Transverse colon (tissue), 4 donors: Measurements from ENCODE around the gene LARP4B. TPM values are rescaled to one million over a fixed set of nuclear protein-coding genes. Genes with fewer than 3 reads are reported as not detected.
"Not testable (repeated sequence)": the region's sequence is repeated elsewhere in the genome, so short reads cannot be mapped to it uniquely, and the experiment has no call there.

Experiments used
- DNase-seq: peaks from one replicate; pipeline ENCODE4 v3.0.0-alpha.2; 2019
- H3K27ac ChIP-seq, 4 donors: fragments of 200-600 bp; sonication (generic); 2 replicates each; pipeline ENCODE4 v1.5.1; 2016 to 2018; ENCODE audit warnings: inconsistent platforms in 4 of 4
- H3K27me3 ChIP-seq: fragments of 200-600 bp; sonication (generic); 2 replicates; pipeline ENCODE4 v1.5.1; 2017; ENCODE audit warnings: inconsistent platforms
- H3K36me3 ChIP-seq, 4 donors: fragments of 200-600 bp; sonication (generic); 2 replicates each; pipeline ENCODE4 v1.5.1; 2017 to 2019; ENCODE audit warnings: inconsistent platforms in 4 of 4
- H3K4me1 ChIP-seq, 4 donors: fragments of 200-600 bp; sonication (generic); 2 replicates each; pipeline ENCODE4 v1.5.1; 2017 to 2020; ENCODE audit warnings: inconsistent platforms in 4 of 4
- H3K4me3 ChIP-seq, 4 donors: fragments of 200-600 bp; sonication (generic); 1 replicate in 1 of 4; 2 replicates in 3 of 4; pipeline versions ENCODE4 v1.5.1 to v1.6.1; 2017 to 2019; ENCODE audit warnings: inconsistent platforms in 4 of 4
- H3K9me3 ChIP-seq, 2 donors: fragments of 200-600 bp; sonication (generic); 2 replicates each; pipeline ENCODE4 v1.5.1; 2017 to 2019; ENCODE audit warnings: inconsistent platforms in 2 of 2
- EP300 ChIP-seq: sonication (generic); formaldehyde crosslinking; IDR thresholded peaks from one replicate; pipeline ENCODE4 v1.6.1; 2017; ENCODE audit warnings: antibody characterized with exemption, low read depth
- POLR2A ChIP-seq: fragments of 450-650 bp; IDR thresholded peaks from one replicate; pipeline ENCODE4 v1.6.1; 2016; ENCODE audit warnings: antibody characterized with exemption, mild to moderate bottlenecking, moderate library complexity
- POLR2AphosphoS5 ChIP-seq, 3 donors: sonication (generic); formaldehyde crosslinking; IDR thresholded peaks; one replicate each; pipeline ENCODE4 v1.6.1; 2016; ENCODE audit warnings: antibody characterized with exemption in 3 of 3
- WGBS, 2 donors: methylation state at CpG; one replicate each; pipeline ENCODE4 v1.1.5; 2018; ENCODE audit warnings: low coverage in 1 of 2; 5-methylcytosine and 5-hydroxymethylcytosine counted together
- in situ Hi-C, 4 donors: fragments of 200-750 bp; cut with MboI; loops; one replicate each; pipeline versions ENCODE4 v1.15.0 to v1.15.1; 2017; ENCODE audit warnings: low sequenced_read_pairs in 3 of 4, low pct_ligation_motif_present in 1 of 4, low pct_unique_long_range_greater_than_20kb in 1 of 4
- intact Hi-C: fragments of 100-400 bp; cut with DNase I; formaldehyde crosslinking; loops from one replicate; pipeline ENCODE4 v1.15.1; 2023; ENCODE audit warnings: low total_unique reads
- total RNA-seq, 4 donors: library from RNA; depleted of rRNA; stranded (reverse); fragments of >200 nt; gene quantifications; one replicate each; pipeline ENCODE4 v1.1.0, GENCODE V29; 2016
- TF ChIP-seq, protein P1 (sequence below), 5 experiments: fragments of 200-600 bp in 3 of 5; fragments of 450-650 bp in 2 of 5; sonication (generic) in 3 of 5; IDR thresholded peaks; 1 replicate in 2 of 5; 2 replicates in 3 of 5; pipeline ENCODE4 v1.5.1; 2016 to 2017; ENCODE audit warnings: antibody characterized with exemption in 5 of 5, inconsistent platforms in 3 of 5, mild to moderate bottlenecking in 2 of 5, moderate library complexity in 1 of 5

The LARP4B gene
- total RNA-seq, 4 donors from 2014 or later: 89.2 to 148 (median 96.4) TPM

GRCh38 chr10:938941-939678 lies 7.6 kb upstream of the LARP4B start:
- Histone ChIP-seq H3K4me1 (no peaks in the 10 kb centered on the region), H3K36me3 (no peaks in the 10 kb centered on the region), H3K27ac (no peak overlapping the region), H3K27me3 (no peaks in the 10 kb centered on the region), H3K9me3 (no peaks in the 10 kb centered on the region), H3K4me3 (no peak overlapping the region)
- intact Hi-C loops (no loop called here), in situ Hi-C loops (no loop called here)
- WGBS, 2 donors: 82 to 83% methylated on average over 2 to 10 of the region's 10 CpGs
- no peak for DNase-seq
- TF ChIP-seq POLR2AphosphoS5 (IDR thresholded peaks at IDR 0.05) (no peak), EP300 (no peak), POLR2A (no peak)
- TF ChIP-seq, protein P1, sequence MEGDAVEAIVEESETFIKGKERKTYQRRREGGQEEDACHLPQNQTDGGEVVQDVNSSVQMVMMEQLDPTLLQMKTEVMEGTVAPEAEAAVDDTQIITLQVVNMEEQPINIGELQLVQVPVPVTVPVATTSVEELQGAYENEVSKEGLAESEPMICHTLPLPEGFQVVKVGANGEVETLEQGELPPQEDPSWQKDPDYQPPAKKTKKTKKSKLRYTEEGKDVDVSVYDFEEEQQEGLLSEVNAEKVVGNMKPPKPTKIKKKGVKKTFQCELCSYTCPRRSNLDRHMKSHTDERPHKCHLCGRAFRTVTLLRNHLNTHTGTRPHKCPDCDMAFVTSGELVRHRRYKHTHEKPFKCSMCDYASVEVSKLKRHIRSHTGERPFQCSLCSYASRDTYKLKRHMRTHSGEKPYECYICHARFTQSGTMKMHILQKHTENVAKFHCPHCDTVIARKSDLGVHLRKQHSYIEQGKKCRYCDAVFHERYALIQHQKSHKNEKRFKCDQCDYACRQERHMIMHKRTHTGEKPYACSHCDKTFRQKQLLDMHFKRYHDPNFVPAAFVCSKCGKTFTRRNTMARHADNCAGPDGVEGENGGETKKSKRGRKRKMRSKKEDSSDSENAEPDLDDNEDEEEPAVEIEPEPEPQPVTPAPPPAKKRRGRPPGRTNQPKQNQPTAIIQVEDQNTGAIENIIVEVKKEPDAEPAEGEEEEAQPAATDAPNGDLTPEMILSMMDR (IDR thresholded peaks at IDR 0.05): no peak

DNA sequence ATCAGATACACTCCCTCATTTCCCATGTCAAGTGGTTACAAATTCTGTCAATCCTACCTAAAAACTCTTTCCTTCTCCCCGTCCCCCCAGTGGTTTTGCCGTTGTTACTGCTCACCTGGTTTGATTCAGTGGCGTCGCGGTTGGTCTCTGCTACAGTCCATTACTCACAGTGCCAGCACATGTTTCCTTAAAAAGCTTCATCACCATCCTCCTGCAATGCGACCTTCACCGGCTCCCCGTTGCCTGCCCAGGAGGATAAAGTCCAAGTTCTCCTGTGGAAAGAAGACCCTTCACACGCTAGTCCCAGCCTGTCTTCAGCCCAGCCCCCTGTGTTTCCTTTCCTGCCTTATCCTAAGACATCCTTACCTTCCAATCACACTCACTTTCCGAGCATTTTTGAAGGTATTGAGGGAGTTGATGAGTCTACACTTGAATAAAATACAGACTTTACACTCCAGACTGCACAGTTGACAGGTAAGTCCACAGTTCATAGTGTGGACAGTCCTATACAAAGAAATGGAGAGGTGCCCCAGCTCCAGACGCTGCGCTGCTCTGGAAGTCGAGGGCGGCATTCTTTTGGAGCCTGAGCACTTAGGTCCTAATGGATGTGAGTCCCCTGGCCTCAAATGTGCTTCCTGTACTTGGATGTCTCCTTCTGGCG lies 3.4 kb upstream of the LARP4B start:
- 80 to 87% methylated on average over 11 to 15 of the region's 15 CpGs for WGBS, 2 donors
- Histone ChIP-seq H3K4me1 (peaks cover 0 to 14% (median 12%) of the 10 kb centered on the region in 4 donors), H3K4me3 (no peak overlapping the region), H3K9me3 (no peaks in the 10 kb centered on the region), H3K36me3 (no peaks in the 10 kb centered on the region), H3K27me3 (no peaks in the 10 kb centered on the region), H3K27ac (no peak overlapping the region)
- in situ Hi-C loops (no loop called here), intact Hi-C loops (no loop called here)
- no peak for DNase-seq
- no peak for TF ChIP-seq POLR2AphosphoS5 (IDR thresholded peaks at IDR 0.05)
- no peak for TF ChIP-seq POLR2A
- TF ChIP-seq, protein P1 (IDR thresholded peaks at IDR 0.05): no peak
- TF ChIP-seq EP300: no peak

GRCh38 chr10:934165-934564 lies 2.7 kb upstream of the LARP4B start:
- intact Hi-C loops, H3K9me3 ChIP-seq, DNase-seq, H3K4me3 ChIP-seq, H3K27ac ChIP-seq, H3K27me3 ChIP-seq, H3K36me3 ChIP-seq, in situ Hi-C loops: not testable (repeated sequence)
- WGBS, 2 donors: 70 to 87% methylated on average over 5 to 6 of the region's 6 CpGs
- H3K4me1 ChIP-seq: peaks cover 7 to 21% (median 19%) of the 10 kb centered on the region in 4 donors

GRCh38 chr10:932589-932988 lies 1.1 kb upstream of the LARP4B start:
- DNase-seq: no peak
- in situ Hi-C loops: no loop called here
- TF ChIP-seq POLR2AphosphoS5 (IDR thresholded peaks at IDR 0.05) (no peak), POLR2A (no peak), EP300 (no peak)
- TF ChIP-seq, protein P1 (IDR thresholded peaks at IDR 0.05): no peak
- Histone ChIP-seq H3K4me3 (peak overlapping the region in 2 of 4 donors; percentile 89 to 96), H3K27ac (peak overlapping the region; percentile 94 to 99 (median 98)), H3K9me3 (no peaks in the 10 kb centered on the region), H3K36me3 (no peaks in the 10 kb centered on the region), H3K27me3 (no peaks in the 10 kb centered on the region), H3K4me1 (peaks cover 11 to 35% (median 27%) of the 10 kb centered on the region in 4 donors)
- WGBS, 2 donors: 89% methylated on average over 25 of the region's 28 CpGs; no CpG with 5 or more reads in 1 of the 2 donors
- intact Hi-C loops: no loop called here
